OCI-LY1 (cell line): Measurements from ENCODE around the gene JPT1.

Experiments used
- CTCF ChIP-seq: fragments of 200-600 bp; sonication (generic), shearing (Covaris generic); IDR thresholded peaks from 2 replicates; pipeline ENCODE4 v1.5.1; 2017; ENCODE audit warnings: mild to moderate bottlenecking, antibody characterized with exemption, low read length, moderate library complexity, mixed read lengths
- EZH2 ChIP-seq: fragments of 200-600 bp; sonication (generic), shearing (Covaris generic); IDR thresholded peaks from 2 replicates; pipeline ENCODE4 v1.8.0; 2017; ENCODE audit warnings: borderline replicate concordance, mixed run types, mild to moderate bottlenecking, antibody characterized with exemption, low read length, moderate library complexity, mixed read lengths

GRCh38 chr17:75099881-75100595 is 54.3 kb downstream of the JPT1 start:
- no peak for TF ChIP-seq EZH2
- TF ChIP-seq CTCF = no peak
